Stimulated activated CD4-positive, alpha-beta T cell treated with anti-CD3 and anti-CD28 coated beads, Interleukin-1b, Interleukin-23, amount 100 ng/mL, for 48 hours (primary cell): ENCODE measurements around the gene FIZ1.

Experiments
- DNase-seq: peaks from one replicate; pipeline ENCODE4 v3.0.0-alpha.2; 2020

Gene FIZ1

GRCh38 chr19:55611983-55612645 is 12.8 kb upstream of the FIZ1 start:
- DNase-seq: no peak

- DNase-seq: no peak
Observed at GRCh38 chr19:55611300-55611982, 12.1 kb upstream of the FIZ1 start.

- DNase-seq: no peak
Observed at GRCh38 chr19:55609326-55609725, 10.0 kb upstream of the FIZ1 start.

- no peak for DNase-seq
Observed at GRCh38 chr19:55606817-55607216, 7.5 kb upstream of the FIZ1 start.

GRCh38 chr19:55606471-55606787 is 7.1 kb upstream of the FIZ1 start:
- no peak for DNase-seq

- peak; percentile 70 for DNase-seq
Observed at GRCh38 chr19:55605637-55606470, 6.5 kb upstream of the FIZ1 start, which contains the start of gene ZNF865. Gene ZNF865, plus strand, starts transcription at chr19:55605647. Its CDS starts 7,972 bp downstream, at chr19:55613619.

GRCh38 chr19:55605207-55605636 is 5.9 kb upstream of the FIZ1 start:
- peak; percentile 99 for DNase-seq

GRCh38 chr19:55603581-55604292 is 4.4 kb upstream of the FIZ1 start:
- DNase-seq: no peak

GRCh38 chr19:55603115-55603514 is 3.8 kb upstream of the FIZ1 start:
- DNase-seq: no peak

- no peak for DNase-seq
Observed at GRCh38 chr19:55602104-55603001, 3.0 kb upstream of the FIZ1 start.

- no peak for DNase-seq
Observed at GRCh38 chr19:55601084-55601483, 1.8 kb upstream of the FIZ1 start.

GRCh38 chr19:55600662-55601028 is 1.3 kb upstream of the FIZ1 start:
- no peak for DNase-seq

GRCh38 chr19:55599842-55600661 is 735 bp upstream of the FIZ1 start, which contains the start of gene ZNF524:
Gene ZNF524, plus strand, starts transcription at chr19:55600288. Its CDS starts 1,825 bp downstream, at chr19:55602113.
- peak; percentile 84 for DNase-seq

- DNase-seq: peak; percentile 97
Observed at GRCh38 chr19:55598719-55599467, 424 bp downstream of the FIZ1 start.

GRCh38 chr19:55598034-55598433 is 1.3 kb downstream of the FIZ1 start:
- no peak for DNase-seq

GRCh38 chr19:55597501-55597921 is 1.8 kb downstream of the FIZ1 start:
- no peak for DNase-seq

- DNase-seq: no peak
Observed at GRCh38 chr19:55596304-55596703, 3.0 kb downstream of the FIZ1 start.

- DNase-seq: no peak
Observed at GRCh38 chr19:55594996-55595545, 4.2 kb downstream of the FIZ1 start.

- no peak for DNase-seq
Observed at GRCh38 chr19:55593096-55593772, 6.1 kb downstream of the FIZ1 start.
